Measurements from ENCODE around the gene SET.
A peak's percentile ranks its signal among the peaks of the same experiment; 100 is the strongest.
"Not testable (repeated sequence)": the region's sequence is repeated elsewhere in the genome, so short reads cannot be mapped to it uniquely, and the experiment has no call there.

The SET gene, protein sequence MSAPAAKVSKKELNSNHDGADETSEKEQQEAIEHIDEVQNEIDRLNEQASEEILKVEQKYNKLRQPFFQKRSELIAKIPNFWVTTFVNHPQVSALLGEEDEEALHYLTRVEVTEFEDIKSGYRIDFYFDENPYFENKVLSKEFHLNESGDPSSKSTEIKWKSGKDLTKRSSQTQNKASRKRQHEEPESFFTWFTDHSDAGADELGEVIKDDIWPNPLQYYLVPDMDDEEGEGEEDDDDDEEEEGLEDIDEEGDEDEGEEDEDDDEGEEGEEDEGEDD

DNA sequence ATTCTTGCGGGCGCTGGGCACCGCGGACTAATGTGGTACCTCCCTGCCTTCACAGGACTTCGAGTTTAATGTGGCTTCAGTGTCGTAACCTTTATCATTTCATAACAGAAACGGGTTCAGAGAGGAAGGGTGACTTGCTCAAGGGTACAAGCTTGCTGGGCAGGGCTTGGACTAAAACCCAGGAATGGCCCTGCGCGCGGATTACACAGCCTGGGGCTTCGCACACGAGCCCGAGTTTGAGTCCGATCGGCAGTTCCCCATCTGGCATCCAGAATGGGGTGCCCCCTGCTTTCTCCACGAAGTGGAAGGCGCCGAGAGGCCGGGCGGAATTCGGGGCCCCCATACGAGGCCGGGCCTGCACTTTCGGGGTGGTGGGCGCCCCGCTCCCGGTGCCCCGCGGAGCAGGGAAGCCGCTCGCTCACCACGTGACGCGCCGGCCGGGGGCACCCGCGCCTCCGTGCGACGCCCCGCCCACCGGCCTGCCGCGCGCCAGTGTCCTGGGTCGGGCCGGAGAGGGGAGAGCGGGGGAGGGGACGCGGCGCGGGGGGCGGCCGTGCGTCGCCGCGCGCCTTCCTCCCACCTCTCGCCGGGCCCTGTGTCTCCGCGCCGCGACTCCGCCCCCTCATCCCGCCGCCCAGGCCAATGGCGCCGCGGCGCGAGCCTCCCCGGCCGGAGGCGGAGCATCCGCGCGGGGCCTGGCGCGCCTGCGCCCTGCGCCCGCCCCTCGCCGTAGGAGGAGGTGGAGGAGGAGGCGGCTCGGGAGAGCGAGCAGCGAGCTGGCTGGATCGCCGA, at the start of gene SET:
Gene SET (plus strand): TSS at position 722 of the 792 bp plus-strand sequence. CDS start 361 bp downstream, outside the sequence.
- Histone ChIP-seq H3K27me3 (ENCODE audit: insufficient read depth, low read length) (no peaks in the 10 kb centered on the region), H3K27ac (ENCODE audit: low read depth, low read length) (peak within 1 kb of the TSS; percentile 71), H3K36me3 (ENCODE audit: insufficient read depth, low read length) (peaks cover 23% of the 10 kb centered on the region), H2AFZ (ENCODE audit: low read length, unreplicated experiment) (peak within 1 kb of the TSS; percentile 40), H3K4me1 (ENCODE audit: control insufficient read depth, insufficient read depth, low read length, unreplicated experiment) (peaks cover 32% of the 10 kb centered on the region), H3K79me2 (ENCODE audit: control insufficient read depth, insufficient read depth, low read length, unreplicated experiment) (peaks cover 54% of the 10 kb centered on the region), H3K4me3 (ENCODE audit: low read depth, low read length) (peak within 1 kb of the TSS; percentile 89)

DNA sequence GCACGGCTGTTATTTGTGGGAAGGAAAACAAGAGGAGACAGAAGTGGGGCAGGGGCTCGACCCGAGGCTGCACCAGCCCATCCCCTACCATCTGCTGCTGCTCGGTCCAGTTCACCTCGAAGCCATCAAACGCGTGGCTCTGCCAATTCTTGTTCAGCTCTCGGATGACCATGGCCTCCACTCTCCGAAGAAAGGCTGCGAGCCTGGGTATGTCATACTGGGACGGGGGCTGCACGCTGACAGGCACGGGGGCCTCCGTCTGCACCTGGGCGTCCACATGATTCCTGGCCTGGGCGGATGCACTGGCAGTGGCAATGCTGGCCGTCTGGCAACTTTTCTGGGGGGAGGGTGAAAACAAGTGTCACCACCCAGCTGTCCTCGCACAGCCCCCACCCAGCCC, 48.4 kb upstream of the SET start:
- H3K79me2 ChIP-seq (ENCODE audit: control insufficient read depth, insufficient read depth, low read length, unreplicated experiment) = peaks cover 11% of the 10 kb centered on the region
- H3K36me3 ChIP-seq (ENCODE audit: insufficient read depth, low read length) = no peaks in the 10 kb centered on the region
- H3K4me3 ChIP-seq (ENCODE audit: low read depth, low read length) = no peak overlapping the region
- no peaks in the 10 kb centered on the region for H3K27me3 ChIP-seq (ENCODE audit: insufficient read depth, low read length)
- no peak overlapping the region for H2AFZ ChIP-seq (ENCODE audit: low read length, unreplicated experiment)
- no peak overlapping the region for H3K27ac ChIP-seq (ENCODE audit: low read depth, low read length)
- H3K4me1 ChIP-seq (ENCODE audit: control insufficient read depth, insufficient read depth, low read length, unreplicated experiment) = peaks cover 20% of the 10 kb centered on the region

- Histone ChIP-seq H2AFZ (ENCODE audit: low read length, unreplicated experiment) (no peak overlapping the region), H3K27me3 (ENCODE audit: insufficient read depth, low read length) (no peaks in the 10 kb centered on the region), H3K4me1 (ENCODE audit: control insufficient read depth, insufficient read depth, low read length, unreplicated experiment) (peaks cover 8% of the 10 kb centered on the region), H3K79me2 (ENCODE audit: control insufficient read depth, insufficient read depth, low read length, unreplicated experiment) (peaks cover 11% of the 10 kb centered on the region), H3K27ac (ENCODE audit: low read depth, low read length) (no peak overlapping the region), H3K36me3 (ENCODE audit: insufficient read depth, low read length) (no peaks in the 10 kb centered on the region), H3K4me3 (ENCODE audit: low read depth, low read length) (no peak overlapping the region)
Observed at GRCh38 chr9:128642675-128643245, 46.3 kb upstream of the SET start.

- no peak overlapping the region for H3K4me3 ChIP-seq (ENCODE audit: low read depth, low read length)
- no peak overlapping the region for H3K27ac ChIP-seq (ENCODE audit: low read depth, low read length)
- H3K4me1 ChIP-seq (ENCODE audit: control insufficient read depth, insufficient read depth, low read length, unreplicated experiment) = peaks cover 8% of the 10 kb centered on the region
- H3K36me3 ChIP-seq (ENCODE audit: insufficient read depth, low read length) = no peaks in the 10 kb centered on the region
- no peaks in the 10 kb centered on the region for H3K27me3 ChIP-seq (ENCODE audit: insufficient read depth, low read length)
- peaks cover 12% of the 10 kb centered on the region for H3K79me2 ChIP-seq (ENCODE audit: control insufficient read depth, insufficient read depth, low read length, unreplicated experiment)
- H2AFZ ChIP-seq (ENCODE audit: low read length, unreplicated experiment) = no peak overlapping the region
Observed at GRCh38 chr9:128643519-128644300, 45.3 kb upstream of the SET start.

DNA sequence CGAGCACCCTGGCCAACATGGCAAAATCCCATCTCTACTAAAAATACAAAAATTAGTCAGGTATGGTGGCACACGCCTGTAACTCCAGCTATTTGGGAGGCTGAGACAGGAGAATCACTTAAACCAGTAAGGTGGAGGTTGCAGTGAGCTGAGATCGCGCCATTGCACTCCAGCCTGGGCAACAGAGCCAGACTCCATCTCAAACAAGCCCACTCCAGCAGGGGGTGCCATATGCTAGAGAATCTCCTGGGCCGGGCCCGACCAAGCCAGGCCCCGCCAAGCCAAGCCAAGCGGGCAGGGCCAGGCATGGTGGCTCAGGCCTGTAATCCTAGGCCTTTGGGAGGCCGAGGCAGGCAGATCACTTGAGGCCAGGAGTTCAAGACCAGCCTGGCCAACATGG, 40.8 kb upstream of the SET start:
- H2AFZ ChIP-seq (ENCODE audit: low read length, unreplicated experiment); H3K4me3 ChIP-seq (ENCODE audit: low read depth, low read length); H3K4me1 ChIP-seq (ENCODE audit: control insufficient read depth, insufficient read depth, low read length, unreplicated experiment); H3K36me3 ChIP-seq (ENCODE audit: insufficient read depth, low read length); H3K27me3 ChIP-seq (ENCODE audit: insufficient read depth, low read length); H3K27ac ChIP-seq (ENCODE audit: low read depth, low read length): not testable (repeated sequence)
- peaks cover 10% of the 10 kb centered on the region for H3K79me2 ChIP-seq (ENCODE audit: control insufficient read depth, insufficient read depth, low read length, unreplicated experiment)

- H3K27me3 ChIP-seq (ENCODE audit: insufficient read depth, low read length) = no peaks in the 10 kb centered on the region
- no peak overlapping the region for H2AFZ ChIP-seq (ENCODE audit: low read length, unreplicated experiment)
- H3K4me3 ChIP-seq (ENCODE audit: low read depth, low read length) = no peak overlapping the region
- H3K27ac ChIP-seq (ENCODE audit: low read depth, low read length) = no peak overlapping the region
- H3K4me1 ChIP-seq (ENCODE audit: control insufficient read depth, insufficient read depth, low read length, unreplicated experiment) = no peaks in the 10 kb centered on the region
- no peaks in the 10 kb centered on the region for H3K36me3 ChIP-seq (ENCODE audit: insufficient read depth, low read length)
- peaks cover 2% of the 10 kb centered on the region for H3K79me2 ChIP-seq (ENCODE audit: control insufficient read depth, insufficient read depth, low read length, unreplicated experiment)
Observed at GRCh38 chr9:128651798-128652197, 37.2 kb upstream of the SET start.

DNA sequence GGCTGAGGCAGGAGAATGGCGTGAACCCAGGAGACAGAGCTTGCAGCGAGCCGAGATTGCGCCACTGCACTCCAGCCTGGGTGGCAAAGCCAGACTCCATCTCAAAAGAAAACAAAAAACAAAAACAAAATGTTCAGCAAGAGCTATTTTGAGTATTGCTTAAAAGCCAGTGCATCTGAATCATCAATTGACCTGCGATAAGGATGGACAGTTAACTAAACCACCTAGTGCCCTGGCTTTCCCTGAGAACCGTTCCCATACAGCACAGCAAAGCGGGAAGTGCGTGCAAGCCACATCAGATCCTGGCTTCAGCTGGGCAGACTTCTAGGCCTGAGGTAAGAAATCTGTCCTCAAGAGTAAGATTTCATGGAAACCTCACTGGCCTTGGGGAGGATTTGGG, 35.1 kb upstream of the SET start:
- H3K36me3 ChIP-seq (ENCODE audit: insufficient read depth, low read length) = no peaks in the 10 kb centered on the region
- H3K4me3 ChIP-seq (ENCODE audit: low read depth, low read length) = no peak overlapping the region
- no peaks in the 10 kb centered on the region for H3K4me1 ChIP-seq (ENCODE audit: control insufficient read depth, insufficient read depth, low read length, unreplicated experiment)
- no peak overlapping the region for H3K27ac ChIP-seq (ENCODE audit: low read depth, low read length)
- H3K79me2 ChIP-seq (ENCODE audit: control insufficient read depth, insufficient read depth, low read length, unreplicated experiment) = no peaks in the 10 kb centered on the region
- H2AFZ ChIP-seq (ENCODE audit: low read length, unreplicated experiment) = no peak overlapping the region
- H3K27me3 ChIP-seq (ENCODE audit: insufficient read depth, low read length) = no peaks in the 10 kb centered on the region

DNA sequence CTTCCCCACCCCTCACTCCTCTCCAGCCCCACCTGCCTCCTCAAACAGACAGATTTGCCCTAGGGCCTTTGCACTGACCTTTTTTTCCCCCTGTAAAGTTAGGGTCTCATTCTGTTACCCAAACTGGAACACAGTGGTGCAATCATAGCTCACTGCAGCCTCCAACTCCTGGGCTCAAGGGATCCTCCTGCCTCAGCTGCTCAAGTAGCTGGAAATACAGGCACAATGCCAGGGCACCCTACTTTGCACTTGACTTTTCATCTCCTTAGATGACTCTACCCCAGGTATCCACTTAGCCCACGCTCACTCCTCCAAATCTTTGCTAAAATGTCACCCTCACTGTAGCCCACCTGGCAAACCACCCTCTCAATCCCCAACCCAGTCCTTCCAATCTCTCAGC, 34.5 kb upstream of the SET start:
- H3K4me3 ChIP-seq (ENCODE audit: low read depth, low read length) = no peak overlapping the region
- no peak overlapping the region for H2AFZ ChIP-seq (ENCODE audit: low read length, unreplicated experiment)
- no peaks in the 10 kb centered on the region for H3K27me3 ChIP-seq (ENCODE audit: insufficient read depth, low read length)
- H3K27ac ChIP-seq (ENCODE audit: low read depth, low read length) = no peak overlapping the region
- no peaks in the 10 kb centered on the region for H3K79me2 ChIP-seq (ENCODE audit: control insufficient read depth, insufficient read depth, low read length, unreplicated experiment)
- H3K4me1 ChIP-seq (ENCODE audit: control insufficient read depth, insufficient read depth, low read length, unreplicated experiment) = no peaks in the 10 kb centered on the region
- H3K36me3 ChIP-seq (ENCODE audit: insufficient read depth, low read length) = no peaks in the 10 kb centered on the region

- no peaks in the 10 kb centered on the region for H3K4me1 ChIP-seq (ENCODE audit: control insufficient read depth, insufficient read depth, low read length, unreplicated experiment)
- peak within 1 kb of the TSS; percentile 58 for H2AFZ ChIP-seq (ENCODE audit: low read length, unreplicated experiment)
- peak within 1 kb of the TSS; percentile 94 for H3K27ac ChIP-seq (ENCODE audit: low read depth, low read length)
- H3K4me3 ChIP-seq (ENCODE audit: low read depth, low read length) = peak within 1 kb of the TSS; percentile 90
- H3K27me3 ChIP-seq (ENCODE audit: insufficient read depth, low read length) = no peaks in the 10 kb centered on the region
- H3K36me3 ChIP-seq (ENCODE audit: insufficient read depth, low read length) = no peaks in the 10 kb centered on the region
- H3K79me2 ChIP-seq (ENCODE audit: control insufficient read depth, insufficient read depth, low read length, unreplicated experiment) = no peaks in the 10 kb centered on the region
Observed at GRCh38 chr9:128656416-128657343, 32.3 kb upstream of the SET start, which contains the start of gene DYNC2I2. TSS of gene DYNC2I2 (minus strand) at chr9:128656847. CDS start at chr9:128656726, 121 bp downstream.
